NCI-H510A treated with DMSO at 0.1 percent for 48 hours (cell line): ENCODE data around the gene RBMX2.

Experiments used
- DNase-seq: peaks from one replicate; lab custom pipeline; 2025; lab: John Stamatoyannopoulos, UW

Gene RBMX2

DNA sequence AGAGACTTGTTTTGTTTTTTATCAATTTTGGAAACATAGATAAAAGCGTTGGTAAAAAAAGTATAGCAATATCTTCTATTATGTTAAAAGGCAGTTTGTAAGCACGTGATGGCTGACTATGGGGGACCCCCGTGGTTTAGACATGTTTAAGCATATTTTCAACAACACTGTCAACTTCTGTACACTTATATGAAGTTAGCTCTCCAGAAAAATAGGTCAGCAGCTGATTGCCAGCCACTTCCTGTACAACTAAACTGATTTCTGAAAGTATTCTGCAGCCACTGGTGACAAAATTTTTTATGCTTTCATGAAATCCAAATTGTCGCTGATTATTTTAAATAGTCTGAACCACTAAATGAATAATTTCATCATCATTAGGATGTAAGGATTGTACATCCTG lies 45.2 kb downstream of the RBMX2 start:
- no peak for DNase-seq
